NCI-H2107 treated with DMSO at 0.1 percent for 48 hours (cell line): ENCODE data around the gene VASN.

Source experiments
- DNase-seq: peaks from one replicate; lab custom pipeline; 2025; ENCODE audit not compliant: unreplicated experiment; lab: John Stamatoyannopoulos, UW

Gene VASN

DNA sequence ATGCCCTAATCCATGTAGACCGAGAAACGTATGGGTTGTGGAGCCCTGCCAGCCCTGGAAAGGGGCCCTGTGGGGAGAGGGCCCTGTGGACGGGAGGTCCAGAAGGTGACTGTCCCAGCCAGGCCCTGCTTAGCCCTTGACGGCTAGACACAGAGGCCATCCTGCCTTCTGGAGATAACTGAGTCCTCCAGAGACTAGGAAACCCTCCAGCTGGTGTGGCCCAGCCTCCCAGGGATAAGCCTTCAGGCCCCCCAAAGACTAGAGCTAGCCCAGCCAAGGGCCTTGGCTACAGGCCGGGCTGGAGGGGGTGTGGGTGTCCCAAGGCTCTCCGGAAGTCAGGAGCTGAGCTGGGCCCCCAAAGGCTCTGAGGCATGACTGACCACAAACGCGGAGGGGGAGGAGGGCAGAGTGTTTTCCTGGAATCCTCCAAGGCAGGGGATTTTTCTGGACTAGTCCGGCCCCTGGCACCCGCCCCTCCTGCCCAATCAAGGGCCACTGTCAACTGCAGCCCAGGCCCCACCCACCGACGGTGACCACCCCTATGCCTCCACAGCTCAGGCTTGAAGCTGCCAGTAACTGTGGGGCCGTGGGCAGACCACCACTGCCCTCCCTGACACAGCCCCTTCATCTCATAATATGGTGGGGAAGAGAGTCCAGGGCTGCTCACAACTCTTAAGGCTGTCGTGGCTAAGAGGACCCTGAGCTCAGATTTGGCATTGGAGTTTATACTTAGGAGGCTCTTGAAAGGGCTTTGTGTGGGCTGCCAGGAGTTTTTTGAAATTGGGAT lies 885 bp upstream of the VASN start:
- no peak for DNase-seq

DNA sequence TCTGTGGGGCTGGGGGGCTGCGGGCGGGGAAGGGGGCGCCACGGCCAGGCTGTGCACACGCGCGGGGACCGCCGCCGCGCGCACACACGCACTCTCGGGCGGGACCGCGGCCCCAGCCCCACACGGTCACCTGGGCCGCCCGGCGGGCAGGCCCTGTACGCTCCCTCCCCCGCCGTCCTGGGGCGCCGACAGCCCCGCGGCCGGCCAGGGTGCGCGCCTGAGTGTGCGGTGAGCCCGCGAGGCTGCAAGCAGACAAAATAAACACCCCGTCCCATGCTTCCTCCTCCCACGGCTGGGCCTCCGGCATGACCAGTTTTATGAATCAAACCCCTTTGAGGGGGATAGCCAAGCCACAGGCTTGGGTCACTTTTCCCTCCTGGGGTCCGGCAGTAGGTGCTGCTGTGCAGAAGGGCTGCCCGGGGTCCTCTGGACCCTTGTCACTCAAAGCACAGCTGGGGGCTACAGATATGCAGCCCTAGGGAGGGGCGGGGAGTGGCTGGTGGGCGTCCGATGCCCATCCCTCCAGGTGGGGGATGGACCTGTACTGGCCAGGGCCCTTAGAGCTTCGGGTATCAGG lies 441 bp downstream of the VASN start:
- DNase-seq: no peak

DNA sequence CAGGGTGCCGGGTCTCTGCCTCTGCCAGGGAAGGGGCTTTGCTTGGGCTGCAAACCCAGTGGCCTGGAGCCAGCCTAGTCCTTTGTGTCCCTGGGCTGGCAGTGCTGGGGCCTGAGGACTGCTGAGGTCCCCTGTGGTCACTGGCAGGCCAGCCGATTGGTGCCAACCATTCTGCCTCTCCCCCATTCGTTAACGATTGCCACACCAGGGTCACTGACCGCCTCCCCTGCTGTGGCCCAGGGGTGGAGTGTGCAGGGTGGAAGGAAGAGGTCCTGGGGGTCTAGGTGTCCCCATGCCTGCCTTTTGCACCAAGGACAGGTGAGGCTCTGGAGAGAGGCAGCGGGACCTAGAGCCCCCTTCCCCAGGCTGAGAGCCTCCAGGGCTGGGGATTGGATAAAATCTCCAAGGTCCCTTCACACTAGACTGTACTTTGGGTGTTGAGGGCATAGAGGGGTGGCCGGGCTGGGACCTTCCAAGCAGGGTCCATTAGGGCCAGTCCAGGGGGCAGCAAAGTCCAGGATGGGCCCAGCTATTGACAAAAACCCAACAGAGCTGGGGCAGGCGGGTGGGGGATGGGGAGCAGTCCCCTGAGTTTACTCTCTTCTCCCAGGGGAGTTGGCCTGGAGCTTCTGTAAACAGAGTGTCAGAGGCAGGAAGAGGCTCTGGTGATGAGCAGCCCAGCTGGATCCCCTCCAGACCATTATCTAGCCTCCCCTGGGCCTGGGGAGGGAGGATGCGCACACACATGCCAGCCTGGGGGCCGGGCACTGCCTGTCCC lies 1.1 kb downstream of the VASN start:
- DNase-seq: no peak

DNA sequence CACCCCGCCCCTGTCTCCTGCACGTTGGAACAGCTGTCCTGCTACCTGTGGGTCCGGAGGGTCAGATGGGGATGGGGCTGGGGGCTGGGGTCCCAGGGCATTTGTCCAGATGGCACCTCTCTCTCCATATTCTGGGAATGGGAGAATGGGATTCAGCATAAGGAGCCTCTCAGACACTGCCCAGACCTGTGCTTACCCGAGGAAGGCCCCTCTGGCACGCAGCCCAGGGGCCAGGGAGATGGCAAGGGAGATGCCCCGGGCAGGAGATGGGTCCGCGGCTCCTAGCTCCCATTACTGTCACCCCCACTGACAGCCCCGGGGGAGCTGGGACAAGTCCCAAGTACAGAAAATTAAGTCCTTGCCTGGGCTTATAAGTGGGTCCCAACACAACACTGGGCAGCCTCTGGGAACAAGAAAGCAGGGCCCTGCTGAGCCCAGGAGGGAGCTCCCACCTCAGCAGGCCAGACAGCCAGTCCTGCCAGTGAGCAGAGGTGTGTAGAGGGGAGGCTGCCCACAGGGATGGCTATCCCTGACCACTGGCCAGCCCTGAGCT lies 1.8 kb downstream of the VASN start:
- DNase-seq: no peak

DNA sequence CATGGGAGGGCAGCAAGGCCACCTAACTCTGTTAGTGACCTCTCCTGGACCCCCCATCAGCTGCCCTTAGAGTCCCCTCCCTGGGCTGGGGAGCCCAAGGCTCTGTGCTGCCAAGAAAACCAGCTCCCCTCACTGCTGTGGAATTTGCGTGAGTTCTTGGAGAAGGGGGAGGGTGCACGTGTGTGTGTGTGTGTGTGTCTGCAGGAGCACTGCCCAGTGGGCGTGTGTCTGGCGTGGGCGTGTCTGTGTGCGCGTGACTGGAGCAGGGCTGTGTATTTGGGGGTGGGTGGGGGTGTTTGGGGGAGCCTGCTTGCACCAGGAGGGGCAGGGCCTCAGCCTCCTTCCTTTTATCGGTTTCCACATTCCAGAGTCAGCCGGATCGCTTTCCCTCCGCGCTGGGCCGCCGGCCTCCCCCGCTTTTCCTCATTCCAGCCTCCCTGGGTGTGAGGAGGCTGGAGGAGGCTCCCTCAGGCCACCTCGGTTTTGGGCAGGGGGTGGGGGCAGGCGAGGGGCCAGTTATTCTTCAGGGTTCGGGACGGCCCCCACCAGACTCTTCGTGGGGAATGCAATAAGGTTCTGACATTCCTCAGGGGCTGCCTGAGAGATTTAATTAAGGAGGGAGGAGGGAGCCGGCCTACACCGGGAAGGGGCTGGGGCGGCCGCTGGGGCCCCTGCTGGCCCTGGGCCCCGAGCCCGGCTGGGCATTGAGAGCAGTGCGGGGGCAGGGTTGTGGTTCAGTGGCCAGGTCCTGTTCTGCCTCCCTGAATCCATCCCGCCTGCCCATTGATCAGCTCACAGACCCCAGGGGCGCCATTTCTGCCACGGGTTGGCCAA lies 2.5 kb downstream of the VASN start:
- no peak for DNase-seq

DNA sequence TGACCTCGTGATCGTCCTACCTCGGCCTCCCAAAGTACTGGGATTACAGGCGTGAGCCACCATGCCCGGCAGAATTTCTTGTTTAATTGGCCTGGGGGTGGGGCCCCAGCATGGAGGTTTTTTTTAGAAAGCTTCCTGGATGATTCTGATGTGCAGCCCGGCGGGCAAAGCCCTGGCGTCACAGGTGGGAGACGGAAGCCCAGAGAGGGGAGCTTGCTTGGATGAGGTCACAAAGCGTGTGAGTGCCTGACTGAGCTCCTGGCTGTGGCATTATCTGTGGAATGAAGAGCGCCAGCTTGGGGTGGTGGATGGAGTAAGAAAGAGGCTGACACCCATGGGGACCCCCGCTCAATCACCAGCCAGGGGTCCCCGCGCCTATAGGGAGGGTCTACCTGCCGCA lies 4.1 kb downstream of the VASN start:
- DNase-seq: no peak

DNA sequence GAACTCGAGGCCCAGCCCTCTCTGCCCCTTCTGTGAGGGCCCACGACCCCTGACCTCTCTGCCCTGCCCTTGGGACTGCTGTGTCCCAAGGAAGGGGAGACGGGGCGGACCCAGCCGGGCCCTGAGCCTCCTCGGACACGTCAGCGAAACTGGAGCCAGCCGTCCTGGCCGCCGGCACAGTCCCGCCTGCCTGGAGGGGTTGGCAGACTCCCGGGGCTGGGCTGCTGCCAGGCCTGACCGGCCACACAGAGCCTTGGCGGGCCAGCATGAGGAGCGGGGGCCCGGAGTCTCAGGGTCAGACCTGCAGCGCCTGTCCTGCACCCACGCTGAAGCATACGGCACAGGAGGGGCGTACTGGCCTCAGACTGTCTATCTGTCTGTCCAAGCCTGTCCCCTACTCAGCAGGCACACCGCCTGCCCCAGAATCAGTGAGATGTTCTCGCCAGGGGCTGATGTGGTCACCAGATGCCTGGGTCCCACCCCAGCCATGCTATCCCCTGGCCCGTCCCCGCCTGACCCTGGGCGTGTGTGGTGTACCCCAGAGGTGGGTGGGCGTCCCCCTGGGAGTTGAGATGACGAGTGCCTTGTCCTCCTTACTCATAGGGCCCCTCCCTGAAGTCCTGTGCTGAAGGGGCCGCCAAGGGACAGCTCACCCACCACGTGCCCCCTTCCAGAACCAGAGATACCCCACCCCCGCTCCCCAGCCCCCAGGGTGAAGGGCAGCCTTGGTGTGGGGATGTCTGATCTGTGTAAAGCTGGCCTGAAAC lies 4.7 kb downstream of the VASN start:
- DNase-seq: no peak

DNA sequence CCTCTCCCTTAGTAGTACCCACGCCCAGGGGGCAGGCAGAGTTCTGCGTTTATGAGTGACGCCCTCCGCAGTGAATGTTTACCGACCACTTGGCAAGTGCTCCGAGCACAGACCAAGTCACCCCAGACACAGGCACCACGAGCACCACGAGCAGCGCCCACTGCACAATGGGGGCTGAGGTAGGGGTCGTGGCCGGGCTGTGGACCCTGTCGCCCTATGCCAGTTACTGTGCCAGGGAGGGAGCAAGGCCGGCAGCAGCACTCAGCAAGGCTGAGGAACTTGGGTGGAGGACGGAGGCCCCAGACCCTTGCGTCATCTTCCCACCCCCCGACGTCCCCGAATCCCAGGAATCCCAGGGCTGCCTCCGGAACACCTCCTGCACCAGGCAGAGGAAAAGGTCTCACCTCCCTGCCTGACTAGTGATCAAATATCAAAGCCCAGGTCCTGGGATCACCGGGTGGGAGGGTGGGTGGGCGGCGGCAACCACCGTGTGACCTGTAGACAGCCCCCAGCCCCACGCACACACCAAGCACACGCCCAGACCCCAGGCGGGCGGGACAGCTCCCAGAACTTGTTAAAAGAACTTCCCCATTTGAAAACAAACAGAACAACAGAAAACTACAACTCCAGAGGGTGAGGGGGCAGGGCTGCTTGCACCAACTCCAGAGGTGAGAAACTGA lies 5.4 kb downstream of the VASN start:
- DNase-seq: no peak

DNA sequence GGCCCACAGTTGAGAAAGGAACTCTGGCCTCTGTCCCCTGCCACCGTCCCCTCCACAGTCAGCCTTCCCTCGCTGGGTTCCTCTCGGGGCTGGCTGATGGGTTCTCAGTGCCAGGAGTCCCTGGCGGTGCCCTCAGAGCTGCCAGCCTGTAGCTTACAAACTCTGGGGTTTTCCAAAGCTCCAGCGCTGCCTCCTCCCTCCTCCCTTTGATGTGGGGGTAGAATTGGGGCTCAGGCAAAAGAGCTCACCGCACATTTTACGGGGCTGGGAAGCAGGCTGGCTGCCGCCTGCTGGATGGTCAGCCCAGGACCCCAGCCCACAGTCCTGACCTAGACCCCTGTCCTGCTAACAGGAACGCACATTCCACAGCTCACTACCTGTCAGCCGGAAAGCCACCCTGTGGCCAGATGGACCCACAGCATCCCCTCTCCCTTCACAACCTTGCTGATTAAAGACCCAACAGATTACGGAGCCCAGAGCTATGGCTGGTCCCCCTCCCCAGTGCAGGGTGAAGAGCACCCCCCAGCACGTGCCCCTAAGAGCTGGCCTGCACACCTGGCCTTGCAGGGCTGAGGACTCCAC lies 6.0 kb downstream of the VASN start:
- DNase-seq: no peak

DNA sequence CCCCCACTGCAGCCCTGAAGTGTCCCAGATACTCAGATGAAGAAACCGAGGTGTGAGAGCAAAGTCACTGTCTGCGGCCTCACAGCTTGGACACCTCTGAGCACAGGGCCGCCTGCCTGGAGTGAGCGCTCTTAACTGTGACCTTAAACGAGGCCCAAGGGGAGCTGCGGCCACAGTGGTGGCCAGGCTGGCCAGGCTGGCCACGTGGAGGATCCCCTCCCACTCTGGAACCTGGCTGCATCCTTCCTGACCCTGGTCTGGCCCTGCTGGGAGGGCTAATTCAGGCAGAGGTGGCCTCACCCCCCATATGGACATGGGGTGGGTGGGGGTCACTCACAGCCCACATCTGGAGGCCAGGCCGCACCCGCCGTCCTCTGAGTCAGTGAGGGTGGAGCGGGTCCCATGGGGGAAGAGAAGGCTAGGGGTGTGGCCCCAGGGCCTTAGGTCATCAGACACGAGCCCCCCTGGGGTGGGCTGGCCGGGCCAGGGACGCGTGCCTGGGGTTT lies 6.6 kb downstream of the VASN start:
- no peak for DNase-seq

DNA sequence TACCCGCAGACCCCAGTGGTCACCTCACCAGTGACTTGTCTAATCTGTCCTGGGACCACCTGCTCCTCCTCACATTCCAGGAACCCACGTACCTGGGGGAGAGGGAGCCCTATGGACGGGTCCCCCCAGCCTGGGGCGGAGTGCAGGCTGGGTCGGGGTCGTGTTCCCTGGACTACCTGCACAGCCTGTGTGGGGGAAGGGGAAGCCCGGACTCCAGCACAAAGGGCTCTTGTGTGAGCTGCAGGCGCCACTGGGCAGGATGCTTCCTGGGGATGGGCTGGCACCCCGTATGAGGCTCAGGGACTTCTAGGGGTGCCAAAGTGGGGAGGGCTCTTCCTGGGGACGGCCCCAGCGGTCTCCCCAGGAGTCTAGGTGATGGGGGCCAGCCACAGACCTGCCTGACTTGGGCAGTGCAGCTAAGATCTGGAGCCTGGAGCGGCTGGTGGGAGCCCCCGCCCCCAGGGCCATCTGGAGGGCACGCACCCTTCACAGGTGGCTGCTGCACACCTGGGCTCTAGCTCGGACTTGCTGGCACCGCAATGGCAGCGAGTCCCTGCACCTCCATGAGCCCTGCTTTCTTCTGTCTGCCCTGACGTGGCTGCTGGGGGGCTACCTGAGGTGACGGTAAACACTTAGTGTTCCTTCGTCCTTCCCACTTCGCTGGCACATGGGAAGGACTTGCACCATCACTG lies 7.5 kb downstream of the VASN start:
- no peak for DNase-seq

DNA sequence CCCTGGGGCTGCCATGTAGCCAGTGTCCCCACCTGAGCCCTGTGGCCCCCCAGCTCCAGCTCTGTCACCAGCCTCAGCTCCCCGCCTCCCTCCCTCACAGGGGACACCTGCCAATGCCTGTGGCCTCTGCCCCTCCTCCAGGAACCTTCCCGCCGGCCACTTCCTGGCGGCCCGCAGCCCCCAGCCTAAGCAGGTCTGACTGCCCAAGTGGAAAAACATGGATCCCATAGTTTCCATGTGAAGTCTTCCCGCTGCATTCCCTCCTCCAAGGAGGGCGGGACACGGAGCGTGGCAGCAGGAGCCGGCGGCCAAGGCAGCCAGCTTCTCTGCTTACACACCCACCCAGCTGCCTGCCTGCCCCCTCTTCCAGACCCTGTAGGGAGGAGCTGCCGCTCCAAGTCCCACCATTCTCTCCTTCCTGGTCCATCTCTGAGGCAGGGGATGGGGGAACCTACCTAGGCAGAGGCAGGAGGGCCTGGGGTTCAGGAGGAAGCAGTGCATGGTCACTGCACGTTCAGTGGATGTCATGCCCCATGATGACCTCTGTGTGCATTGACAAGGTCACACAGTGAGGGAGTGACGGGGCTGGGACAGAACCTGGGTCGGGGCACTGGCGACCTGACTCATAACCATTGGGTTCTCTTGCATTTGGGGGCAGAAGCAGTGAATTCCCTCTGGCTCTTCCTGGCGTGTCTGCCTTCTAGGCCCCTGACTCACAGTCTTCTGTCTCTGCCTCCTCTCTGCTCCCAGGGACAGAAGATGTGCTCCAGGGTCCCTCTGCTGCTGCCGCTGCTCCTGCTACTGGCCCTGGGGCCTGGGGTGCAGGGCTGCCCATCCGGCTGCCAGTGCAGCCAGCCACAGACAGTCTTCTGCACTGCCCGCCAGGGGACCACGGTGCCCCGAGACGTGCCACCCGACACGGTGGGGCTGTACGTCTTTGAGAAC lies 8.7 kb downstream of the VASN start:
- DNase-seq: no peak

DNA sequence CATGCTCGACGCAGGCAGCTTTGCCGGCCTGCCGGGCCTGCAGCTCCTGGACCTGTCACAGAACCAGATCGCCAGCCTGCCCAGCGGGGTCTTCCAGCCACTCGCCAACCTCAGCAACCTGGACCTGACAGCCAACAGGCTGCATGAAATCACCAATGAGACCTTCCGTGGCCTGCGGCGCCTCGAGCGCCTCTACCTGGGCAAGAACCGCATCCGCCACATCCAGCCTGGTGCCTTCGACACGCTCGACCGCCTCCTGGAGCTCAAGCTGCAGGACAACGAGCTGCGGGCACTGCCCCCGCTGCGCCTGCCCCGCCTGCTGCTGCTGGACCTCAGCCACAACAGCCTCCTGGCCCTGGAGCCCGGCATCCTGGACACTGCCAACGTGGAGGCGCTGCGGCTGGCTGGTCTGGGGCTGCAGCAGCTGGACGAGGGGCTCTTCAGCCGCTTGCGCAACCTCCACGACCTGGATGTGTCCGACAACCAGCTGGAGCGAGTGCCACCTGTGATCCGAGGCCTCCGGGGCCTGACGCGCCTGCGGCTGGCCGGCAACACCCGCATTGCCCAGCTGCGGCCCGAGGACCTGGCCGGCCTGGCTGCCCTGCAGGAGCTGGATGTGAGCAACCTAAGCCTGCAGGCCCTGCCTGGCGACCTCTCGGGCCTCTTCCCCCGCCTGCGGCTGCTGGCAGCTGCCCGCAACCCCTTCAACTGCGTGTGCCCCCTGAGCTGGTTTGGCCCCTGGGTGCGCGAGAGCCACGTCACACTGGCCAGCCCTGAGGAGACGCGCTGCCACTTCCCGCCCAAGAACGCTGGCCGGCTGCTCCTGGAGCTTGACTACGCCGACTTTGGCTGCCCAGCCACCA lies 9.7 kb downstream of the VASN start:
- DNase-seq: no peak

DNA sequence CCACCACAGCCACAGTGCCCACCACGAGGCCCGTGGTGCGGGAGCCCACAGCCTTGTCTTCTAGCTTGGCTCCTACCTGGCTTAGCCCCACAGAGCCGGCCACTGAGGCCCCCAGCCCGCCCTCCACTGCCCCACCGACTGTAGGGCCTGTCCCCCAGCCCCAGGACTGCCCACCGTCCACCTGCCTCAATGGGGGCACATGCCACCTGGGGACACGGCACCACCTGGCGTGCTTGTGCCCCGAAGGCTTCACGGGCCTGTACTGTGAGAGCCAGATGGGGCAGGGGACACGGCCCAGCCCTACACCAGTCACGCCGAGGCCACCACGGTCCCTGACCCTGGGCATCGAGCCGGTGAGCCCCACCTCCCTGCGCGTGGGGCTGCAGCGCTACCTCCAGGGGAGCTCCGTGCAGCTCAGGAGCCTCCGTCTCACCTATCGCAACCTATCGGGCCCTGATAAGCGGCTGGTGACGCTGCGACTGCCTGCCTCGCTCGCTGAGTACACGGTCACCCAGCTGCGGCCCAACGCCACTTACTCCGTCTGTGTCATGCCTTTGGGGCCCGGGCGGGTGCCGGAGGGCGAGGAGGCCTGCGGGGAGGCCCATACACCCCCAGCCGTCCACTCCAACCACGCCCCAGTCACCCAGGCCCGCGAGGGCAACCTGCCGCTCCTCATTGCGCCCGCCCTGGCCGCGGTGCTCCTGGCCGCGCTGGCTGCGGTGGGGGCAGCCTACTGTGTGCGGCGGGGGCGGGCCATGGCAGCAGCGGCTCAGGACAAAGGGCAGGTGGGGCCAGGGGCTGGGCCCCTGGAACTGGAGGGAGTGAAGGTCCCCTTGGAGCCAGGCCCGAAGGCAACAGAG lies 10.5 kb downstream of the VASN start:
- DNase-seq: no peak

DNA sequence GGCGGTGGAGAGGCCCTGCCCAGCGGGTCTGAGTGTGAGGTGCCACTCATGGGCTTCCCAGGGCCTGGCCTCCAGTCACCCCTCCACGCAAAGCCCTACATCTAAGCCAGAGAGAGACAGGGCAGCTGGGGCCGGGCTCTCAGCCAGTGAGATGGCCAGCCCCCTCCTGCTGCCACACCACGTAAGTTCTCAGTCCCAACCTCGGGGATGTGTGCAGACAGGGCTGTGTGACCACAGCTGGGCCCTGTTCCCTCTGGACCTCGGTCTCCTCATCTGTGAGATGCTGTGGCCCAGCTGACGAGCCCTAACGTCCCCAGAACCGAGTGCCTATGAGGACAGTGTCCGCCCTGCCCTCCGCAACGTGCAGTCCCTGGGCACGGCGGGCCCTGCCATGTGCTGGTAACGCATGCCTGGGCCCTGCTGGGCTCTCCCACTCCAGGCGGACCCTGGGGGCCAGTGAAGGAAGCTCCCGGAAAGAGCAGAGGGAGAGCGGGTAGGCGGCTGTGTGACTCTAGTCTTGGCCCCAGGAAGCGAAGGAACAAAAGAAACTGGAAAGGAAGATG lies 11.2 kb downstream of the VASN start:
- DNase-seq: no peak
